GM12865 (cell line): ENCODE measurements around the gene PRELP.
A peak's percentile ranks its signal among the peaks of the same experiment; 100 is the strongest.

ENCODE experiments used
- DNase-seq: peaks from one replicate; pipeline ENCODE4 v3.0.0; 2010; ENCODE audit warnings: low read depth
- H3K4me3 ChIP-seq: 2 replicates; pipeline ENCODE4 v1.5.1; 2011; ENCODE audit warnings: mild to moderate bottlenecking, low read depth, low read length, control low read depth
- CTCF ChIP-seq: IDR thresholded peaks from 2 replicates; pipeline ENCODE4 v1.5.1; 2011; ENCODE audit warnings: low read length, control low read depth, low read depth, inconsistent platforms; ENCODE audit not compliant: insufficient read depth; ENCODE audit errors: missing control alignments

PRELP gene

GRCh38 chr1:203475012-203475981 lies at the start of gene PRELP:
Gene PRELP, plus strand, starts transcription at chr1:203475806. Its CDS starts 7,379 bp downstream, at chr1:203483185.
- no peak for DNase-seq
- no peak within 1 kb of the TSS for H3K4me3 ChIP-seq
- TF ChIP-seq CTCF, result no peak

- H3K4me3 ChIP-seq, result no peak overlapping the region
- no peak for TF ChIP-seq CTCF
- DNase-seq, result no peak
Measured at GRCh38 chr1:203426366-203426765, 49.2 kb upstream of the PRELP start.

GRCh38 chr1:203426870-203427269 lies 48.7 kb upstream of the PRELP start:
- H3K4me3 ChIP-seq, result no peak overlapping the region
- DNase-seq, result no peak
- TF ChIP-seq CTCF, result no peak

GRCh38 chr1:203427451-203427850 lies 48.2 kb upstream of the PRELP start:
- DNase-seq, result no peak
- TF ChIP-seq CTCF, result no peak
- H3K4me3 ChIP-seq, result no peak overlapping the region

- TF ChIP-seq CTCF, result no peak
- H3K4me3 ChIP-seq, result no peak overlapping the region
- DNase-seq, result peak; percentile 87
Measured at GRCh38 chr1:203428981-203429599, 46.5 kb upstream of the PRELP start.

- DNase-seq, result no peak
- TF ChIP-seq CTCF, result no peak
- H3K4me3 ChIP-seq, result no peak overlapping the region
Measured at GRCh38 chr1:203435615-203436014, 40.0 kb upstream of the PRELP start.
